Ishikawa (cell line): ENCODE results near the gene ASPDH.

Experiments
- CEBPB ChIP-seq: IDR thresholded peaks from 2 replicates; pipeline ENCODE4 v1.6.1; 2012
- CREB1 ChIP-seq: IDR thresholded peaks from 2 replicates; pipeline ENCODE4 v1.6.1; 2012; ENCODE audit warnings: low read depth
- EGR1 ChIP-seq: IDR thresholded peaks from 2 replicates; pipeline ENCODE4 v1.6.1; 2012
- EP300 ChIP-seq: IDR thresholded peaks from 2 replicates; pipeline ENCODE4 v1.6.1; 2012; ENCODE audit warnings: borderline replicate concordance
- FOXM1 ChIP-seq: IDR thresholded peaks from 2 replicates; pipeline ENCODE4 v1.6.1; 2012; ENCODE audit warnings: low read depth, borderline replicate concordance
- MAX ChIP-seq: IDR thresholded peaks from 2 replicates; pipeline ENCODE4 v1.6.1; 2012
- NFIC ChIP-seq: IDR thresholded peaks from 2 replicates; pipeline ENCODE4 v1.6.1; 2012
- RAD21 ChIP-seq: IDR thresholded peaks from 2 replicates; pipeline ENCODE4 v1.6.1; 2012; ENCODE audit warnings: low read depth
- REST ChIP-seq: IDR thresholded peaks from 2 replicates; pipeline ENCODE4 v1.6.1; 2012; ENCODE audit warnings: low read depth, mild to moderate bottlenecking
- TAF1 ChIP-seq: IDR thresholded peaks from 2 replicates; pipeline ENCODE4 v1.6.1; 2012; ENCODE audit warnings: low read depth, mild to moderate bottlenecking
- TCF12 ChIP-seq: IDR thresholded peaks from 2 replicates; pipeline ENCODE4 v1.6.1; 2012; ENCODE audit warnings: low read depth
- TEAD4 ChIP-seq: IDR thresholded peaks from 2 replicates; pipeline ENCODE4 v1.6.1; 2012
- USF1 ChIP-seq: IDR thresholded peaks from 2 replicates; pipeline ENCODE4 v1.6.1; 2012
- YY1 ChIP-seq: IDR thresholded peaks from 2 replicates; pipeline ENCODE4 v1.6.1; 2012; ENCODE audit warnings: low read depth
- ZBTB7A ChIP-seq: IDR thresholded peaks from 2 replicates; pipeline ENCODE4 v1.6.1; 2012; ENCODE audit warnings: low read depth

ASPDH gene

GRCh38 chr19:50480281-50481111 is 33.2 kb downstream of the ASPDH start:
- TF ChIP-seq CREB1 (no peak), USF1 (no peak), NFIC (no peak), TAF1 (no peak), RAD21 (no peak), CEBPB (no peak), TEAD4 (no peak), ZBTB7A (no peak), FOXM1 (no peak), EP300 (no peak)

GRCh38 chr19:50479761-50480251 is 33.9 kb downstream of the ASPDH start:
- TF ChIP-seq RAD21 (no peak), REST (no peak)

- TF ChIP-seq TEAD4 (no peak), EP300 (no peak), CEBPB (no peak)
Observed at GRCh38 chr19:50478901-50479715, 34.6 kb downstream of the ASPDH start.

- no peak for TF ChIP-seq EP300
- no peak for TF ChIP-seq FOXM1
- no peak for TF ChIP-seq YY1
- TF ChIP-seq EGR1, result no peak
- no peak for TF ChIP-seq NFIC
- TF ChIP-seq CEBPB, result no peak
- no peak for TF ChIP-seq CREB1
- TF ChIP-seq RAD21, result no peak
- no peak for TF ChIP-seq REST
- no peak for TF ChIP-seq ZBTB7A
- no peak for TF ChIP-seq MAX
- TF ChIP-seq TCF12, result no peak
- TF ChIP-seq USF1, result no peak
- TF ChIP-seq TEAD4, result no peak
- no peak for TF ChIP-seq TAF1
Observed at GRCh38 chr19:50477751-50478515, 35.8 kb downstream of the ASPDH start.

GRCh38 chr19:50476907-50477238 is 36.8 kb downstream of the ASPDH start:
- no peak for TF ChIP-seq RAD21
- TF ChIP-seq FOXM1, result no peak
- TF ChIP-seq ZBTB7A, result no peak
- no peak for TF ChIP-seq EP300
- peak; percentile 42; the same call in 1 of the 2 replicates for TF ChIP-seq EGR1
- no peak for TF ChIP-seq MAX
- TF ChIP-seq TCF12, result no peak
- no peak for TF ChIP-seq CREB1
